Stimulated activated CD8-positive, alpha-beta memory T cell treated with anti-CD3 and anti-CD28 coated beads, Interleukin-7, amount 100 ng/mL, for 1 hour (primary cell): ENCODE data around the gene COL1A1.

Experiments
- DNase-seq, 2 donors: peaks; one replicate each; pipeline ENCODE4 v3.0.0-alpha.2; 2020; ENCODE audit warnings: low read depth in 2 of 2

Gene COL1A1

GRCh38 chr17:50213026-50214022 lies 11.9 kb upstream of the COL1A1 start:
- DNase-seq: no peak

- no peak for DNase-seq
These were observed 10.9 kb upstream of the COL1A1 start for GRCh38 chr17:50212121-50212843.

DNA sequence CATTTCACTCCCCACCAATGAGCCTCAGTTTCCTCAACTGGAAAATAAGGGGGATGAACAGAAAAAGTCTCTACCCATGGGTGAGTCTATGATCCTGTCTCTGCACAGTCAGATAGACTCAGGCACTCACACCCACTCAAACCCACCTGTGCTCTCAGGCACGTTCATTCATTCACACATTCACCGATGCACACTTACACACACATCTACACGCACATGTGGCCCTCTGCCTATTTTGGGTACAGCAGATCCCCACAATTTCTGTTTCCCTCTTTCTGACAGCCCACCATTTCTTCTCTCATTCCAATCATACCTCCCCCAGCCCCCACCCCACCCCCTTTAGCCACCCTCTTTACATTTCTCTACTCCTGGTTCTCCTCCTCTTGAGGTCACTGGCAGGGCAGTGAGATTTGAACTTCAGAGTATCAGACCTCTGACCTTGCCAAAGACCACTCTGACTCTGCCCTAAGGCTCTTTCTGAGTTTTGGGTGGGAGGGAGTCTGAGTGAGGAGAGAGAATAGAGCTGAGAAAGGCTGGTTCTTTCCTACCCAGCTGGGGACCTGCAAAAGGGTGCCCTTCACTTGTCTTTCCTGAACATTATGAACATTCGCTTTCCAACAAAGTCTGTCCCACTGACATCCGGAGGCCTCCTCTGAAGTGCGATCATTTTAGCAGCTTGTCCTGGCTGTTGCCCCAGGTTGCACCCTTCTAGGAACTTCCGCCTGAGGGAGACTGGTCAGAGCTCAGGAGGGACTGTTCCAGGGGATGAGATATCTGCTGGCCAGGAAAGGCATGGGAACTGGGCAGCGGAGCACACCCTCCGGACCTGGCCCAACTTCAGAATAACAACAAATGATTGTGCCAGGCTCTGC lies 10.1 kb upstream of the COL1A1 start:
- DNase-seq: no peak

GRCh38 chr17:50210240-50211225 lies 9.1 kb upstream of the COL1A1 start:
- DNase-seq: no peak

GRCh38 chr17:50209472-50210239 lies 8.2 kb upstream of the COL1A1 start:
- DNase-seq: no peak

- DNase-seq: no peak
These were observed 7.7 kb upstream of the COL1A1 start for GRCh38 chr17:50209133-50209471.

DNA sequence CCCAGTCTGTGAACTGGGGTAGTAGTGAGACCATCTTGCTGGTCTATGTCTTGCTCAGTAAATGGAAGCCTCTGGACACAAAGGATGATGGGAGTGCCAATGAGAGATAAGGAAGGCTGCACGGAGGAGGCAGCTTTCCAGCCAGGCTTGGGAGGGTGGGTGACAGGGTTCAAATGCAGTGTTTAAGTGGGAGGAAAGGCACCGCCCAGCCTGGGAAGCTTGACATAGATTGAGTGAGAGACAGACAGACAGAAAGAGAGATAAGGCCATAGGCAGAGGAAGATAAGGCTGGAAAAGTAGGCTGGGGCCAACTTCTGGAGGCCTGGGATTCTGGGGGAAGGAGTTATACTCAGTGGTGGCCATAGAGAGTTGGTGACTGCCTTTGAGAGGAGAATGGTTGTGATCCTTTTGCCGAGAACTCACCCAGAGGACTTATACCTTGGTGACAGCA lies 7.2 kb upstream of the COL1A1 start:
- no peak for DNase-seq

- DNase-seq: no peak
These were observed 6.5 kb upstream of the COL1A1 start for GRCh38 chr17:50207792-50208567.

DNA sequence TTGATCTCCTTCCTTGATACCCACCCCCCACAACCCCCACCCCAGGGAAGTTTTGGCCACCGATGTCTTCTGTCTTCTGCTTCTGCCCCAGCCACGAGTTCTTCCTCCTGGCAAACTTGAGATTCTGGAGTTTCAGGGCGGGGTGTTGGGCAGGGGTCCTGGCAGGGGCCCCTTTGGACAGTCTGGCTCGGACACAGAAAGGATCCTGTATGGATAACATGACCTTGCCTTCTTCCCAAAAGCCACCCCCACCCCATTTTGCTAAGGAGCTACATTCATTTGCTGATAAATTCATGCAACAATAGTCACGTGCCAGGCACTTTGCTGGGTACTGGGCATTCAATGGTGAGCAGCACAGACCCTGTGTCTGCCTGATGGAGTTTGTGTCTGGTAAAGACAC lies 5.9 kb upstream of the COL1A1 start:
- no peak for DNase-seq

DNA sequence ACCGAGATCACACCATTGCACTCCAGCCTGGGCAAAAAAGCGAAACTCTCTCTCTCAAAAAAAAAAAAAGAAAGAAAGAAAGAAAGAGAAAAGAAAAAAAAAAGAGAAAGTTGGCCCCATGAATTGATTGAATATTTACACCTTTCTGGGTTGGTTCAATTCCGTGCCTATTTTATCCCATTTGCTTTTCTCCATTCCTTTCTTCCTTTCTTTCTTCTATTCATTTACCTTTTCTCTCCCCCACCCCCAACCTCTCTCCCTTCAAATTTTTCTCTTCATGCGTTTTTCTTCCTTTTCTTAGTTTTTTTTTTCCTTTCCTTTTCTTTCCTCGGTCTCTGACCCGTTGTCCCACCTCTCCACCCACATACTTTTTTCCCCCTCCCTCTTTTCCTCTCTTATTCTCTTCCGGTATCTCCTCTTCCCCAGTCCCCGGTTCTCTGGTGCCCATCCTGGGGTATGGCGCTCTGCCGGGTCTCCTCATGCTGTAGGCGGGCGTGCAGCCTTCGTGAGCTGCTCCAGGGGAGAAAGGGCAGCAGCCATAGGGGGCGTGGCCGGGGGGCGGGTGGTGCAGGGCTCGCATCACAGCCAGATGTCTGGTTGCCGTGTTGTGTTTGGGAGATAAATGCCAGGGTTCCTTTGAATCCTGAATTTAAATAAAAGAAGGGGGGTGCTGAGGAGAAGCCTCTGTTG lies 5.3 kb upstream of the COL1A1 start:
- DNase-seq: no peak

- no peak for DNase-seq
These were observed 4.6 kb upstream of the COL1A1 start for GRCh38 chr17:50205963-50206505.

- DNase-seq: no peak
These were observed 3.9 kb upstream of the COL1A1 start for GRCh38 chr17:50205111-50205962.

DNA sequence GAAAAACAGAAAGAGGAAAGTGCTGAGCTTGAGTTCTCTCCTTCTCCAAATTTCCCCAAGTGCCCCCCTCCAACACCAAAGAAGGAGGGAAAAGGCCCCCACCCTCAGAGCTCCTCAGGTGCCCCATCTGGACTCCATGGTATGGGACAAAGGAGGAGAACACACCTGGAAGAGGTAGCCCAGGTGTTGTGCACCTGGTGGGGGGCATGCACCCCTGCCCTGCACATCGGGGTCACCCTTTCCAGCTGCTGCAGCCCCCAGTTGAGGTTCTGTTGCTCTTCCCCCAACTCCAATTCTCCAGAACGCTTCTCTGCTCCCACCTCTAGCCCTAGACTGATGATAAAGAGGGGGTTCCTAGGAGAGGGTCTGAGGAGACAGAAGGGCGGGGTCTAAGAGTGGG lies 3.0 kb upstream of the COL1A1 start:
- DNase-seq: no peak

GRCh38 chr17:50203604-50204345 lies 2.3 kb upstream of the COL1A1 start:
- no peak for DNase-seq

GRCh38 chr17:50203086-50203485 lies 1.7 kb upstream of the COL1A1 start:
- DNase-seq: no peak

- DNase-seq: peak; percentile 58 to 59
These were observed 765 bp downstream of the COL1A1 start for GRCh38 chr17:50200457-50201275.
